Calu3 (cell line): ENCODE data around the gene NLN. TPM values are rescaled to one million over a fixed set of nuclear protein-coding genes. Genes with fewer than 3 reads are reported as not detected.

Experiments
- BruUV-seq: library from RNA; stranded (reverse); fragments of 400-500 nt; replicated peaks from 2 replicates; lab custom pipeline; 2021; lab: Mats Ljungman, UMichigan
- CTCF ChIA-PET: fragments of 300-600 bp; sonication (Branson Sonifier 250); formaldehyde crosslinking; loops from one replicate; lab custom pipeline; 2022; ENCODE audit warnings: antibody characterized with exemption; lab: Charles Lee
- DNase-seq: peaks from one replicate; pipeline ENCODE4 v3.0.0; 2022
- H3K27ac Mint-ChIP-seq: one replicate; pipeline ENCODE4 v1.8.0; 2022; ENCODE audit warnings: mixed read lengths; ENCODE audit not compliant: unreplicated experiment
- H3K27me3 Mint-ChIP-seq: one replicate; pipeline ENCODE4 v1.8.0; 2022; ENCODE audit warnings: mixed read lengths; ENCODE audit not compliant: unreplicated experiment
- H3K36me3 Mint-ChIP-seq: one replicate; pipeline ENCODE4 v1.8.0; 2022; ENCODE audit warnings: mild to moderate bottlenecking, moderate library complexity, mixed read lengths; ENCODE audit not compliant: insufficient read depth, unreplicated experiment
- H3K4me1 Mint-ChIP-seq: one replicate; pipeline ENCODE4 v1.8.0; 2022; ENCODE audit warnings: mild to moderate bottlenecking, low read depth, mixed read lengths; ENCODE audit not compliant: unreplicated experiment
- H3K4me3 Mint-ChIP-seq: one replicate; pipeline ENCODE4 v1.8.0; 2022; ENCODE audit warnings: mild to moderate bottlenecking, low read depth, moderate library complexity, mixed read lengths; ENCODE audit not compliant: unreplicated experiment
- H3K9me3 Mint-ChIP-seq: one replicate; pipeline ENCODE4 v1.8.0; 2022; ENCODE audit warnings: low read depth, mixed read lengths; ENCODE audit not compliant: unreplicated experiment
- CTCF ChIP-seq: fragments of 200-600 bp; IDR thresholded peaks from one replicate; pipeline ENCODE4 v1.8.0; 2022; ENCODE audit warnings: antibody characterized with exemption; ENCODE audit not compliant: unreplicated experiment
- intact Hi-C: fragments of 100-400 bp; cut with micrococcal nuclease; formaldehyde crosslinking; loops from one replicate; pipeline ENCODE4 v1.10.0; 2022; ENCODE audit not compliant: unreplicated experiment
- total RNA-seq: library from RNA; stranded (reverse); gene quantifications from 2 replicates; pipeline ENCODE4 v1.2.3, GENCODE V29; 2022

NLN gene
- total RNA-seq, 1 experiment from 2014 or later, result 47.9 TPM

GRCh38 chr5:65821966-65822365 lies 100.0 kb downstream of the NLN start:
- peaks cover 29% of the 10 kb centered on the region for H3K4me1 Mint-ChIP-seq

GRCh38 chr5:65822710-65823109 lies 100.7 kb downstream of the NLN start:
- no peaks in the 10 kb centered on the region for H3K27me3 Mint-ChIP-seq
- intact Hi-C loops, result no loop called here
- CTCF ChIA-PET, result no interaction called here

More at GRCh38 chr5:65821966-65822365, 100.0 kb downstream of the NLN start:
- no peak for DNase-seq
- H3K4me3 Mint-ChIP-seq, result no peak overlapping the region
- intact Hi-C loops, result no loop called here
- no peaks in the 10 kb centered on the region for H3K36me3 Mint-ChIP-seq
- H3K27me3 Mint-ChIP-seq, result no peaks in the 10 kb centered on the region
- no peaks in the 10 kb centered on the region for H3K9me3 Mint-ChIP-seq
- no peak for TF ChIP-seq CTCF
- H3K27ac Mint-ChIP-seq, result no peak overlapping the region
- BruUV-seq, result no TSS peak
- CTCF ChIA-PET, result no interaction called here

GRCh38 chr5:65823204-65823603 lies 101.2 kb downstream of the NLN start:
- Mint-ChIP-seq H3K27me3 (no peaks in the 10 kb centered on the region), H3K36me3 (no peaks in the 10 kb centered on the region), H3K4me3 (no peak overlapping the region), H3K27ac (no peak overlapping the region), H3K4me1 (peaks cover 25% of the 10 kb centered on the region), H3K9me3 (no peaks in the 10 kb centered on the region)
- no peak for DNase-seq
- intact Hi-C loops, result no loop called here
- no peak for TF ChIP-seq CTCF
- no TSS peak for BruUV-seq
- CTCF ChIA-PET, result no interaction called here

More at GRCh38 chr5:65822710-65823109, 100.7 kb downstream of the NLN start:
- no TSS peak for BruUV-seq
- Mint-ChIP-seq H3K9me3 (no peaks in the 10 kb centered on the region), H3K4me3 (no peak overlapping the region), H3K27ac (no peak overlapping the region), H3K36me3 (no peaks in the 10 kb centered on the region), H3K4me1 (peaks cover 29% of the 10 kb centered on the region)
- DNase-seq, result no peak
- no peak for TF ChIP-seq CTCF

GRCh38 chr5:65823845-65824445 lies 101.9 kb downstream of the NLN start:
- no peaks in the 10 kb centered on the region for H3K9me3 Mint-ChIP-seq
- no peaks in the 10 kb centered on the region for H3K36me3 Mint-ChIP-seq
- no peak overlapping the region for H3K27ac Mint-ChIP-seq
- H3K4me3 Mint-ChIP-seq, result no peak overlapping the region
- DNase-seq, result no peak
- CTCF ChIA-PET, result interaction anchor here (1.4 kb wide), 1 partner anchor 11 kb away, joined by 5 read pairs; no protein-coding TSS in a partner anchor
- no TSS peak for BruUV-seq
- intact Hi-C loops, result no loop called here
- H3K4me1 Mint-ChIP-seq, result peaks cover 18% of the 10 kb centered on the region
- H3K27me3 Mint-ChIP-seq, result no peaks in the 10 kb centered on the region
- TF ChIP-seq CTCF, result no peak
